HG03442 (cell line): ENCODE data around the gene DISP2.

Source experiments
- ATAC-seq: cut with Tn5 transposase; IDR thresholded peaks from one replicate; pipeline ENCODE4 v1.9.1; 2021; ENCODE audit warnings: mild to moderate bottlenecking, moderate library complexity; ENCODE audit not compliant: unreplicated experiment

DISP2 gene

DNA sequence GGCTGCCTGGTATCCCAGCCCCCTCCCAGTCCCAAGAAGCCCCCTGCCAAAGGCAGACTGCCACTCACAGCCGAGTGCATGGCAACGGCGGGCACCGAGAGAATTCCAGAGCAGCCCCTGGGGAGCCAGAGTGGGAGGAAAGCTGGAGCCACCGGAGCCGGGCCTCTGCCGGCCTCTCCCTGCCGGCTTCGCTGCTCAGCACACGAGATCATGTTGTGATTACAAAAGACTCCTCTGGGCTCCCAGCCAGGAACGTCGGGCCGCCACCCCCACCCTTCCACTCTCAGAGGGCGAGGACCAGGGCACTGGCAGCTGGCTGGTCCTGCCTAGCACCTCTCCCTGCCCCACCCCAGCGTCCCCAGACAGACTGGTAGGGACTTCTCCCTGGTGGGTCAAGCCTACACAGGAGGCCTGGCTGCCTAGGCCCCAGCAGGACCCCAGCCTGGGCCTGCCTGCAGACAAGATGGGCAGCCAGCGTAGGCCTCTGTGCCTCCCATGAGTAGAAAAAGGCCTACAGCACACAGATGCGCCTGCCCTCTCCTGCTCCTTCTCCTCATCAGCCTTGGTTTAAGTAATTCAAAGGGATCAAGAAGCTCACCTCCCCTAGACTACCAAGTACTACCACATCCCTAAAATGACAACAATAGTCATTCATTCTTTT lies 17.1 kb upstream of the DISP2 start, which contains the start of gene CCDC9B:
TSS of gene CCDC9B (minus strand) at position 200 of the 661 bp plus-strand sequence. CDS start at position 80, 120 bp downstream.
- no peak for ATAC-seq

DNA sequence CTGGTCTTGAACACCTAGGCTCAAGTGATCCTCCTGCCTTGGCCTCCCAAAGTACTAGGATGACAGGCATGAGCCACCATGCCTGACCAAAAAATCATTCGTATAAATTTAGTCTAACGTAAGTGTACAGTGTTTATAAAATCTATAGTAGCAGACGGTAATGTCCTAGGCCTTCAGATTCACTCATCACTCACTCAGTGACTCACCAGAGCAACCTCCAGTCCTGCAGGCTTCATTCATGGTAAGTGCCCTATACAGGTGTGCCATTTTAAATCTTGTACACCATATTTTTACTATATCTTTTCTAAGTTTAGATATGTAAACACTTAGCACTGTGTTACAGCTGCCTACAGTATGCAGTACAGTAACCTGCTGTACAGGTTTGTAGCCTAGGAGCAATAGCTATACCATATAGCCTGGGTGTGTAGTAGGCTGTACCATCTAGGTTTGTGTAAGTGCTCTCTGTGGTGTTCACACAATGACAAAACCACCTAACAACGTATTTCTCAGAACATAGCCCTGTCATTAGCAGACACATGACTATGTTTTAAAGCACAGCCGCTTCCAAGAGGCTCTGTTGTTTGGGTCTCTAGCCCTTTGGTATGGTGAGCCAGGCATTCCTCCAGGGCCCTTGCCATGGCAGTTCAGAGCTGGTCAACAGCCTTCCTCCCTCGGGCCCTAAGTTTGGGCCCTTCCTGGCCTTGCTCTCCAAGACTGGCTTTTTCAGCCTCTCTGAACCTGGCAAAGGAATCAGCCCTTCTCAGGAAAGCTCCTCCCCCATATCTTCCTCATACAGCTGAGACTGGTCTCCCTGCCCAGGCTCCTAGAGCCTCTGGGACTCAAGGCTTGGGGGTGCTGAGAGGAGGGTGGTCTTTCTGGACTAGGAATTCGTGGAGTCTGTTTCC lies 15.4 kb upstream of the DISP2 start:
- ATAC-seq = no peak

DNA sequence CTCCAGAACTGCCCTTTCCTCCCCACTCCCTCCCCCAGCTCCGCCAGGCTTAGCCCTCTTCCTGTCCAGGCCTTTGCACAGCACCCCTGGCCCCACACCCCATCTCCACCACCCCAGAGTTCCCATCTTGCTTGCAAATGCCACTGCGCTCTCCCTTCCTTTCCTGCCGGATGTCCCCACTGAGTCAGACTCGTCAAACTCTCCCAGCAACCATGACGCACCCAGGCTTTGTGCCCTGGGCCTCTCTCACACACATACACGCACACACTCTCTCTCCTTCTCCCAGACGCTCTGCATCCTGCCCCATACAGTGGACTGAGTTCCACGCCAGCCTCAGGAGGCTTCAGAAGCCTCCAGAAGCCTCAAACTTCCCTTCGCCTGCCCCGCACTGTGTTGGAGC lies 14.5 kb upstream of the DISP2 start:
- ATAC-seq = no peak

DNA sequence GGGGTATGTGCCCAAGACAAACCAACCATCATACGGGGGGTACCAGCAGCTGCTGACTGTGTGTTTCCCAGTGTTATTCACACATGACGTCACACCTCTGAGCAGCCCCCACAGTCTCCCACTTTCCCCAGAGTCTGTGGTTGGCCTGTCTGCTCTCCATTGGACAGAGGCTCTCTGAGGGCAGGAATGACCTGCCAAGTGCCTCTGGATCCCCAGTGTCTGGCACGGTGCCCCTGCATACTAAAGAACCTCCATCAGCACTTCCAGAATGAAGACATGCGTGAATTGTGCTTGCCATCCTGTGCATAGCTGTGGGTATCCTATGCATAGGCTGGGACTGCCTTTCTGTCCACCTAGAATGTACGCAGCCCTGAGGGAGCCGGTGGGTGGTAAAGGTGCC lies 13.8 kb upstream of the DISP2 start:
- ATAC-seq = no peak

DNA sequence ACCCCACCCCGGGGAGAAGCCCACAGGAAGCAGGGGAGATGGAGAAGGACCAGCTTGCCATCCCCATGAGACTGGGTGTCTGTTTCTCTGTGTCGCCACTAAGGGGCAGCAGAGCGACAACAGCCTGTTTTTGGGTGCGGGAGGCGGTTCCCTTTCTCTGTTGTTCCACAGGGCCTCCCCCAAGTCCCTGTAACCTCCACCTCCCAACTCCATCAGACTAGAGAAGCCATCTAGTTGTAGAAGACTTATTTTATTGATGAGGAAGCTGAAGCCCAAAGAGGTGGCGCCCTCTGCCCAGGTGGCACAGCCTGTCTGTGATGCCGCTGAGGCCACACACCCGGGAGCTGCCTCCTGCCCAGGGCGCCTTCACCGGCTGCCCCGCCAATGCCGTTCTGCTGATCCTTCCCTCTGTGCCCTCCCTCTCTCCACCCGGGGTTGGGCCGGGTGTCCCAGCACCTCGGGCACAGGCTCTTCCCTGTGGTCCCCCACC lies 13.3 kb upstream of the DISP2 start:
- ATAC-seq = no peak

DNA sequence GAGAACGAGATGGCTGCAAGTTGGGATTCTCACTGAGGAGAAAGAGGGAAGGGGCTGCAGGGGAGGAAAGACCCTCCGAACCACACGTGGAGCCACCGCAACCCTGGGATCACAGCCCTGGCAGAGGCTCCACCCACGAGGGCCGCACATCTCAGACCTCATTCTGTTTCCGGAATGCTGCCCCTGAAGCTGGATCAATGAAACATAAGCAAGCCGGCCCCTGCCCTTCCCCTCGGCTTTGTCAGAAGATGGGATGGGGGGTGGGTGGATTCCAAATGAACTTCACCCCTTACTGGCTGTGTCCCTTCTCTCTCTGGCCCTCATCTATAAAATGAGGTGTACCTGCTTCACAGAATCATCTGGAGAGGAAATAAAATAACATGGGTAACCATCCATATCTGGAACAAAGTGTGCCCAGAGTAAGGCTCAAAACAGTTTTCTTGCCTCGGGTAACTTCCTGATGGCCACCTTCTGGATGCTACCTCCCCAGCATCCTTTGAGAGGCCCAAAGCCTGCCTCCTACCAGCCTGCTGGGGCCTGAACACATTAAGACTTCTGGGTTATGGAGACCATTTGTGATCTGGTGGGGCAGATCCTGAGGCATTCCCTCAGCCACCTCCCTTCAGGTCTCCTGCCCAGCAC lies 12.7 kb upstream of the DISP2 start:
- no peak for ATAC-seq

DNA sequence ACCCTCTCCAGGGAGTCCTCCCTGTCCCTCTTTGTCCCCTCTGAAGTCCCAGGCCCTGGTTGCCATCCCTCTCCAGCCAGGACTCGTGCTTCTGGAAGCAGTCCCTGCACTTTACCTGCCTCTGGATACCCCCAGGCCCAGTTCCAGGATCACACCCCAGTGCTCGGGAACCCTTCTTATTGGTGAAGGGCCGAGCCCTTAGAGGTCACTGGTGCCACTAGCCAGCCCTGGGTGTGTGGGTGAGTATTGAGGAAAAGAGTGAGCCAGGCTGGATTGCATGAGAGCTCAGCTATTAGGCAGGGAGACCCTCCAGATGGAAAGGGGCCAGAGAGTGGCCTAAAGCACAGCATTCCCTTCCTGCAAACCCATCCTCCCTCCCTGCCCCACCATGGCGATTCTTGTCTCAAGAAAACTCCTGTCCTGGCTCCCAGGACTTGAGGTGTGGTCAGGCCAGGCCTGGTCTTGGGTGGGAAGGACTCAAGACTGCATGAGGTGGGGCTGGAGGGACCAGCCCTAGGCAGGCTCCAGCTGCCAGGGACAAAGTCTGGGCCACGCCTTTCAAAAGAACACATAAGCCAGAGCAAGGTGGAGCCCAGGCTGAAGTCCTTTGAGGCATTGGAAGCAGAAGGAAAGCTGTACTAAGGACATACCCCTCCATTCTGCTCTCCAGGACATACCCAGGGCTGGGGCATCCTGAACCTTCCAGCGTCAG lies 12.0 kb upstream of the DISP2 start:
- ATAC-seq = no peak

DNA sequence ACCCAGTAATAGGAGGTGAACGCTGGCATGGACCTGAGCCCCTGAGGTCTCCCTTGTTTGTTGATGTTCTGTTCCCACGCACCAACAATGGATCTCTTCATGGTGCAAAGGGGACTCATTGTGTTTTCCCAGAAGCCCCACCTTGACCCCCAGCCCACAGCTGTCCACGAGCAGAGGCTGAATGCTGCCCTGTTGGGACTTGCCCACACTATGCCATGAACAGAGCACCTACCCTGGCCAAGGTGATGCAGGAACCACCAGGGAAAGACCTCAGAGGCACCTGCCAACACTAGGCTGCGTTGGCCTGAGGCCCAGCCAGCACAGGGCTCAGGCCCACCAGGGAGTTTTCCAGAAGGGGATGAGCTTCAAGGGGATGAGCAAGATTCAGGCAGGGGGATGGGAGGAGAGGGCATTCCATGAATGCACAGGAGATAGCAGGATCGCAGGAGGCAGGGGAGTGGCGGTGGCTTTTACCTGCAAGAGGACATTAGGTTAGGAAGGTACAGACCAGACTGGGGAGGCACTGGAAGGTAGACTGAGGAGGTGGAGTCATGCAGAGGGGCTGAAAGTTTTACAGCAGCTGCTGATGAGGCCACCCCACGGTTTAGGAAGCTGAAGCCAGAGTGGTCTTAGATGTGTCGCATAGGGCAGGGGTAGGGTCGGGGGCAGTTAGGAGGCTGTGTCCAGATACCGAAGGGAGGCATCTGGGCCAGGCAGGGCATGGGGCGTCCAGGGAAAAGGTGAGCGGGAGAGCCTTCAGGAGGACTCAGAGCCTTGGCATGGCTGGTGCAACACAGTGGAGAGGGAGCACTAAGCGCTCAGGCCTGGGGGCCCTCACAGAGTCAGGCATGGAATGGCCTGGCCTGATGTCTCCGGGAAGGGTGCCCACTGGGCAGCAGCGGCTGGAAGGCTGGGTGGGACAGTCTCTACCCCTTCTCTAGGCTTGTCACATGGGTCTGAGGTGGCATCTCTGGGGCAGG lies 11.2 kb upstream of the DISP2 start:
- ATAC-seq = no peak

DNA sequence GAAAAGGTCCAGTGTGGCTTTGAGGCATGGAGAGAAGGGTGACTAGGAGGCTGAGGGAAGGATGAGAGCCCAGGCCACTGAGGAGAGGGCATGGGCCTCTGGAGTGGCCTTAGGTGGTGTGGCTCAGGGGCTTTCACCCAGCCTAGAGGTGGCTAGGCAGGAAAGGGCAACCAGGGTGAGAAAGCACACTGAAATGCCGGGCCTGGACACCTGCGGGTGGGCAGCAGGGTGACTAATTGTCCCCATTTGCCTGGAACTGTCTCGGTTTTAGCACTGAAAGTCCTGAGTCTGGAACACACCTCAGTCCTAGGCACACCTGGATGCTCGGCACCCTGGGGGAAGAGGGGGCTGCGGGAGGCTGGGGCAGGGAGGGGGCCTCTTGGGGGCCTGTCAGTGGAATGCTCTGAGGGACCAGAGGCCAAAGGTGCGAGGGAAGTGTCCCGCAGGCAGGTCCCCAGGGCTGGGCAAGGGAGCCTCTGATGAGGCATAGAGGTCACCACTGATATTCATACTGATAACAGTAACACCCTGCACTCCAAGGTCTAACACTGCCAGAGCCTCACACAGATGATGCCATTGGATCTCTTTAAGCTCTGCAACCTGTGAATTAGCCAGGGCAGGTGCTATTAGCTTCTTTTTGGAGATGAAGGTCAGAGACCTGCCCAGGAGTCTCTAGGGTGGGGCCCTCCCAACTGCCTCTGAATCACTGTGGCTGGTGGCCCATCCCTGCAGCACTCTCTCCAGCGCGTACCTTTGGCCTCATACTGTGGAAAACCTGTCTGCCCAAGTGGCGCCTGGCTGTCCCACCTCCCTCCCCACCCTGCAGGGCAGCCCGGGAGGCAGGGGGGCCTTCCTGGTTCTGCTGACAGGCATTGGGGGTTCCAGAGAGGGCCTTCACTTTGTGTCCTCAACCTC lies 10.2 kb upstream of the DISP2 start:
- ATAC-seq = no peak

DNA sequence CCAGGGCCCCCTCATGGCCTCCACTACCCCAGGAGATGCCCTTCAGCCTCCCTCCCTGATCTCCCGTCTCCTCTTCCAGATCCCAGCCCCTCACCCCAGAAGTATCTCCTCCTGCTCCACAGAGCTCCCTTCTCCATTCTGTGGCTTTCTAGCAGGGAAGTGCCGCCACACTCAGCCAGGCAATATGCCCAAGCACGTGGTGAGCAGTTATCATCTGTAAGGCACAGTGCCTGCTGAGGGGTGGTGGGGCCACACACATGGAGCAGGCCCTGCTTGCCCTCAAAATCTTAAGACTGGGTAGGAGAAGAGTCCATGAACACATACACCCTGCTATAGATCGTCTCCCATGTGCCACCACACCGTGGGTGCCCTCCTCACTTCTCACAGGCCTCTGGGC lies 9.5 kb upstream of the DISP2 start:
- no peak for ATAC-seq

DNA sequence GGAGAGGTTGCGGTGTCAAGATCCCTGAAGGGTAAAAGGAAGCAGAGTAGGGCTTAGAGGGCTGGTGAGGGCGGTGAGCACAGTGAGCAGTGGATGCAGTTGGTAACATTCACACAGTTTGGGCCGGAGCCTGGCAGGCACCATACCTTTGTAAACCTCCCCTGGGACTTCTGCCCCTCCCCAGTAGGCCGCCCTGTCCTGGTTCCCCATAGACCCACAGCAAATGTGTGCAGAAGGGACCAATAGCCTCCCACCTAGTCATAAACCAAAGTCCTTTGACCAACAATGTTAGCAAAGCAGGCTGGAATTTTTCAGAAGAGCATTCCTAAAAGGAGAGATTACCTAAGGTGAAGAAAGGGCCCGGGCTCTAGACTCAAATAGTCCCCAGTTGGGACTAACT lies 8.9 kb upstream of the DISP2 start:
- ATAC-seq = no peak

DNA sequence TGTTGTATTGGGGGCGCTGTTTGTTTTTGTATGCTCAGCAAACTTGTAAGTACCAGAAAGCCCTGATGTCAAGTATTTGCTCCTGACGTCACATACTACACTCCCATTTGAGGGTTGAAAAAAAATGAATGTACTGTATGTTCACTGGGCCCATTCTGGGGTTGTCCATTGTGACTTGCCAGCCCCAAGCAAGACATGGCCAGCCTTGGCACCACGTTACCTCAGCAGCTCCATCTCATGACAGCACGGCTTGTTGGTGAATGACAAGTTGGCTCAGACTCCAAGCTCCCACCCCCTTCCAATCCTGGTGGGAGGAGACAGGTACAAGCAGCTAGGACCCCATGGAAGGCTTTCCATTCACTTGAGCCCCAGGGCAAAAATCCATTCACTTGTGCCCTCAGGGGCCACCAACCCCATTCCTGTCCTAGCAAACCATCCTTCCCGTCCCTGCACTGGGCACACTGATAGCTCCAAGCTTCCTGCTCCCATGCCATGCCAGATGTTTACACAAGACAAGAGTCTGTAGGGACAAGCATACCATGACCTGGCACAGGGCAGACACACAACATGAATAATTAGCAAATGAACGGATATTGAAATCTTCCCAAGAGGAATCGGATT lies 5.6 kb upstream of the DISP2 start:
- ATAC-seq = no peak

DNA sequence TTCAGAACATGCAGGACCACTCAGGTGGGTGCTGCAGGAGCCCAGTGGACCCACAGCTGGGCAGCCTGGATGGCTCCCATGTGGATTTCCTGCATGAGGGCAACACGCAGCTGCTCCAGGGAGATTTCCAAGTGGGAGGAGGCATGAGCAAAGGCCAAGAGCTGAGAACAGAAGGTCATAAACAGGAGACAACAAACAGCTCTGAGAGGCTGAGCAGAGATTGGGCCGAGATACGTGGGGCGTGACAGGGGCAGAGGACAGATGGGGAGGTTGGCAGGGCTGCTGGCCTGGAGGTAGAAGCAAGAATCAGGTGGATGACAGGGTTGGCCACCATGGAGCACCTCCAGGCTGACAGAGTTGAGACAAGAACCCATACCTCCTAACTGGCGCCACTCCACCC lies 4.3 kb upstream of the DISP2 start:
- no peak for ATAC-seq

DNA sequence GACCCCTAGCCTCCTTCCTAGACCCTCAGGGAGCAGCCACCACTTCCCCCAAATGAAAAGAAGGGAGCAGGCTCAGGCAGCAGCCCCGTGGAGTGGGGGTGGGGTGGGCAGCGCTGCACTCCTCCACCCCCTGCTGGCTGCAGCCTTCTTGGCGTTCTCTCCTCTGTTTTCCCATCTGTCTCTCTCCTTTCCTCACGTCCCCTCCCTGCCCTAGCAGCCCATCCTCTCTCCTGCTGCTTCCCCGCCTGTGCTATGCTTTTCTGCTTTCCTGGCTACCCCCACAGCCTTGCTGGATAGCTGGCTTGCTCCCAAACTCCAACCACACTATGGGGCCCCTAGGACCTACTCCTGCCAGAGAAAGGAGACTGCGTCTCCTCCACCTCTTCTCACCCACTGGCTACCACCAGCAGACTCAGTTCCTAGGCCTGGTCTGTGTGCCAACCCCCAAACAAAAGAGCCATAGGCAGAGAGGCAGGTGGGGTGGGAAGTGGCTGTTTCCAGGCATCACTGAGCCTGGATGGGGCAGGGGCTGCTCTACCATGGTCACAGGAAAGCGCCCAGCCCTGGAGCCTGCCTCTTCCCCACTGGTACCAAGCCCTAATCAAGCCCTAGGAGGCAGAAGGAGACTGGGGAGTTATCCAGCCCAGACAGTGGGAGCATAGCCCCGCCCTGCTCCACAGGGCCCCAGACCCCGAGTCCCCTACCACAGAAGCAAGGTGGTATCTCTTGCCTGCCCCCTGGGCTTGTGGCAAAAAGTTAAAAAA lies 3.4 kb upstream of the DISP2 start:
- no peak for ATAC-seq

DNA sequence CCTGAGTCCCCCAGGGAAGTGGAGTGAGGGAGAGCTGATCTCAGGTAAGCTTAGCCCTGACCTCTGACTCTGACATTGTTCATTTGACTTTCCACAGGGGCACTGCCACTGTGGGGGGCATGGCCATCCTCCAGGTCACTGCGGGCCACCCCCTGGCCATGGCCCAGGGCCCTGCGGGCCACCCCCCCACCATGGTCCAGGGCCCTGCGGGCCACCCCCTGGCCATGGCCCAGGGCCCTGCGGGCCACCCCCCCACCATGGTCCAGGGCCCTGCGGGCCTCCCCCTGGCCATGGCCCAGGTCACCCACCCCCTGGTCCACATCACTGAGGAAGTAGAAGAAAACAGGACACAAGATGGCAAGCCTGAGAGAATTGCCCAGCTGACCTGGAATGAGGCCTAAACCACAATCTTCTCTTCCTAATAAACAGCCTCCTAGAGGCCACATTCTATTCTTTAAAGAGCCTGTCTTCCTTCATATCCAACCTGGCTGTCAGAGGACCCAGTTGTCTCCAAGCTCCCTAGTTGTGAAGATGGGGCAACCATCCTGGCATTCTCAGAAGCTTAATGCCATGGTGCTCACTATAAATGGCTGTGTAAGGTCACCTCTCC lies 1.9 kb upstream of the DISP2 start:
- ATAC-seq = no peak

DNA sequence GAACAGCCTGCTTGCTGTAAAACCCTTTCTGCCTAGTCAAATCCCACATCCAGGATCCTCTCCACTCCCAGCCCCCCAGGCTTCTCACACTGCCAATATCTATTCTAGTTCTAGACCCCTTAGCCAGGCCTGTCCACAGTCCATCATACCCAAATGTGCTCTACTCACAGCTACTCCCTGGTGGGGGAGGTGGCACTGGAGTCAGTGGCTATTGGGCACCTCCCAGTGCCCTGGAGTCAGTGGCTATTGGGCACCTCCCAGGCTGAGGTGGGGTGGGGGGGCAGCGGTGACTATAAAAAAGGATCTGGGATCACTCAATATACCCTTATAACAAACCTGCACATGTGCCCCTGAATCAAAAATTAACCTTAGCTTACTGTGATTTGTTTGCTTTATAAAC lies 773 bp upstream of the DISP2 start:
- no peak for ATAC-seq
